Neural crest cell (in vitro differentiated cells): Measurements from ENCODE around the gene GNG5. TPM values are rescaled to one million over a fixed set of nuclear protein-coding genes. Genes with fewer than 3 reads are reported as not detected.
"Not testable (repeated sequence)": the region's sequence is repeated elsewhere in the genome, so short reads cannot be mapped to it uniquely, and the experiment has no call there.

Experiments
- DNase-seq: peaks from one replicate; pipeline ENCODE4 v3.0.0; 2021; ENCODE audit warnings: low read depth, mixed read lengths, low spot score
- H3K27ac Mint-ChIP-seq: one replicate; pipeline ENCODE4 v1.8.0; 2021; ENCODE audit warnings: mild to moderate bottlenecking, mixed read lengths; ENCODE audit not compliant: unreplicated experiment
- H3K27me3 Mint-ChIP-seq: 2 replicates; pipeline ENCODE4 v1.8.0; 2021; ENCODE audit warnings: low read depth, mild to moderate bottlenecking, mixed read lengths
- H3K36me3 Mint-ChIP-seq: 2 replicates; pipeline ENCODE4 v1.8.0; 2021; ENCODE audit warnings: low read depth, mild to moderate bottlenecking, mixed read lengths
- H3K4me1 Mint-ChIP-seq: 2 replicates; pipeline ENCODE4 v1.8.0; 2021; ENCODE audit warnings: mixed read lengths
- H3K4me3 Mint-ChIP-seq: one replicate; pipeline ENCODE4 v1.8.0; 2021; ENCODE audit warnings: mild to moderate bottlenecking, mixed read lengths
- H3K9me3 Mint-ChIP-seq: 2 replicates; pipeline ENCODE4 v1.8.0; 2021; ENCODE audit warnings: mixed read lengths
- total RNA-seq: library from RNA; stranded (reverse); gene quantifications from 2 replicates; pipeline ENCODE4 v1.2.1, GENCODE V29; 2021
- TF ChIP-seq, protein P1 (sequence below): fragments of 200-600 bp; sonication (generic); conservative IDR thresholded peaks from 2 replicates; pipeline ENCODE4 v1.5.0; 2021; ENCODE audit warnings: antibody characterized with exemption, mild to moderate bottlenecking

GNG5 gene
- total RNA-seq, 1 donor from 2014 or later: 123 TPM

- DNase-seq: no peak
- Mint-ChIP-seq H3K27ac (no peak overlapping the region), H3K36me3 (peaks cover 20% of the 10 kb centered on the region), H3K27me3 (no peaks in the 10 kb centered on the region), H3K9me3 (peaks cover 10% of the 10 kb centered on the region), H3K4me1 (peaks cover 15% of the 10 kb centered on the region), H3K4me3 (peak overlapping the region; percentile 52)
- TF ChIP-seq, protein P1, sequence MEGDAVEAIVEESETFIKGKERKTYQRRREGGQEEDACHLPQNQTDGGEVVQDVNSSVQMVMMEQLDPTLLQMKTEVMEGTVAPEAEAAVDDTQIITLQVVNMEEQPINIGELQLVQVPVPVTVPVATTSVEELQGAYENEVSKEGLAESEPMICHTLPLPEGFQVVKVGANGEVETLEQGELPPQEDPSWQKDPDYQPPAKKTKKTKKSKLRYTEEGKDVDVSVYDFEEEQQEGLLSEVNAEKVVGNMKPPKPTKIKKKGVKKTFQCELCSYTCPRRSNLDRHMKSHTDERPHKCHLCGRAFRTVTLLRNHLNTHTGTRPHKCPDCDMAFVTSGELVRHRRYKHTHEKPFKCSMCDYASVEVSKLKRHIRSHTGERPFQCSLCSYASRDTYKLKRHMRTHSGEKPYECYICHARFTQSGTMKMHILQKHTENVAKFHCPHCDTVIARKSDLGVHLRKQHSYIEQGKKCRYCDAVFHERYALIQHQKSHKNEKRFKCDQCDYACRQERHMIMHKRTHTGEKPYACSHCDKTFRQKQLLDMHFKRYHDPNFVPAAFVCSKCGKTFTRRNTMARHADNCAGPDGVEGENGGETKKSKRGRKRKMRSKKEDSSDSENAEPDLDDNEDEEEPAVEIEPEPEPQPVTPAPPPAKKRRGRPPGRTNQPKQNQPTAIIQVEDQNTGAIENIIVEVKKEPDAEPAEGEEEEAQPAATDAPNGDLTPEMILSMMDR: no peak
These were observed 2.1 kb upstream of the GNG5 start for GRCh38 chr1:84508510-84508909.

DNA sequence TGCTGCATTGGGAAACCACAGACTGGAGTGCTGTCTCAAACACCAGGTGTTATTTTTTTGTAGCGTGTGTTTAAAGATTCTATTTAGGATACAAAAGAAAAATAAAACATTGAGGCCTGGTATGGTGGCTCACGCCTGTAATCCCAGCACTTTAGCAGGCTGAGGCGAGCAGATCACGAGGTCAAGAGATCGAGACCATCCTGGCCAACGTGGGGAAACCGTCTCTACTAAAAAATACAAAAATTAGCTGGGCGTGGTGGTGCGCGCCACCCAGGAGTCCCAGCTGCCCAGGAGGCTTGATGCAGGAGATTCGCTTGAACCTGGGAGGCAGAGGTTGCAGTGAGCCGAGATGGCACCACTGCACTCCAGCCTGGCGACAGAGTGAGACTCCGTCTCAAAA lies 1.5 kb upstream of the GNG5 start:
- peaks cover 10% of the 10 kb centered on the region for H3K9me3 Mint-ChIP-seq
- H3K4me1 Mint-ChIP-seq: peaks cover 21% of the 10 kb centered on the region
- not testable (repeated sequence) for H3K4me3 Mint-ChIP-seq, H3K27ac Mint-ChIP-seq, H3K27me3 Mint-ChIP-seq, DNase-seq
- H3K36me3 Mint-ChIP-seq: peaks cover 20% of the 10 kb centered on the region

DNA sequence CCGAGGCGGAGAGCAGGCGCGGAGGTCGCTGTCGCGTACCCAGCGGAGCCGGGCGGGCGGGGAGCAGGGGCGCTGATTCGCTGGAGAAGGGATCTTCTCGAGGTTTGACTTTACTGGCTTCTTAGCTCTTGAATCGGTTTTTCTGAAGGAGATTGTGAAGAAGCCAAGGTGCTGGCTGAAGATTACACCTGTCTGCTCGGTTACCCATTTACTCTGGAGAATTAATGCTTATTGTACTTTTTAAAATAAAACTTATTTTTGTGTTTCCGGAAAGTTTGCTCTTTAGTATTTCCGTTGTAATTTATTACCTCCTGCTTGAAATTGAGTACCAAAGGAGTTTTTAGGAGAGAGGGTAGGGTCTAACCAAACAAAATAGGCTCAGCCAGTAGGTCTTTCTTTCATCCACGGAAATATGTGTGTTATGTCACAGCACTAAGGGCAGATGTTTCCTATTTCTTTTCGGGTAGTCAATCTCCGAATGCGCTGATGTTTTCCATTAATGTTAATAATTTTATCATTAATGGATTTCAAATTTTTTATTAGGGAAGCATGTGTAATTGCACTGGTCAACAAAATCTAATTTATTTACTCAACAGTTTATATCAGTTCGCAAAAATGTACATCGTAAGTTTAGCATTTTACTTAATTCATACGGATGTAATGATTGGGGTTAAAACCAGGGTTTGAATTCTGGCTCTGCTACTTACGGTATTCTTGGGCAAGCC lies 510 bp upstream of the GNG5 start:
- Mint-ChIP-seq H3K4me1 (peaks cover 22% of the 10 kb centered on the region), H3K27ac (peak overlapping the region; percentile 98), H3K9me3 (peaks cover 10% of the 10 kb centered on the region), H3K36me3 (peaks cover 20% of the 10 kb centered on the region), H3K4me3 (peak overlapping the region; percentile 95), H3K27me3 (no peaks in the 10 kb centered on the region)
- no peak for DNase-seq
- TF ChIP-seq, protein P1: no peak

- TF ChIP-seq, protein P1: no peak
- peak overlapping the region; percentile 98 for H3K27ac Mint-ChIP-seq
- H3K4me3 Mint-ChIP-seq: peak overlapping the region; percentile 95
- H3K9me3 Mint-ChIP-seq: peaks cover 8% of the 10 kb centered on the region
- peaks cover 21% of the 10 kb centered on the region for H3K36me3 Mint-ChIP-seq
- no peak for DNase-seq
- no peaks in the 10 kb centered on the region for H3K27me3 Mint-ChIP-seq
- H3K4me1 Mint-ChIP-seq: peaks cover 31% of the 10 kb centered on the region
These were observed 834 bp downstream of the GNG5 start for GRCh38 chr1:84505493-84506001.

DNA sequence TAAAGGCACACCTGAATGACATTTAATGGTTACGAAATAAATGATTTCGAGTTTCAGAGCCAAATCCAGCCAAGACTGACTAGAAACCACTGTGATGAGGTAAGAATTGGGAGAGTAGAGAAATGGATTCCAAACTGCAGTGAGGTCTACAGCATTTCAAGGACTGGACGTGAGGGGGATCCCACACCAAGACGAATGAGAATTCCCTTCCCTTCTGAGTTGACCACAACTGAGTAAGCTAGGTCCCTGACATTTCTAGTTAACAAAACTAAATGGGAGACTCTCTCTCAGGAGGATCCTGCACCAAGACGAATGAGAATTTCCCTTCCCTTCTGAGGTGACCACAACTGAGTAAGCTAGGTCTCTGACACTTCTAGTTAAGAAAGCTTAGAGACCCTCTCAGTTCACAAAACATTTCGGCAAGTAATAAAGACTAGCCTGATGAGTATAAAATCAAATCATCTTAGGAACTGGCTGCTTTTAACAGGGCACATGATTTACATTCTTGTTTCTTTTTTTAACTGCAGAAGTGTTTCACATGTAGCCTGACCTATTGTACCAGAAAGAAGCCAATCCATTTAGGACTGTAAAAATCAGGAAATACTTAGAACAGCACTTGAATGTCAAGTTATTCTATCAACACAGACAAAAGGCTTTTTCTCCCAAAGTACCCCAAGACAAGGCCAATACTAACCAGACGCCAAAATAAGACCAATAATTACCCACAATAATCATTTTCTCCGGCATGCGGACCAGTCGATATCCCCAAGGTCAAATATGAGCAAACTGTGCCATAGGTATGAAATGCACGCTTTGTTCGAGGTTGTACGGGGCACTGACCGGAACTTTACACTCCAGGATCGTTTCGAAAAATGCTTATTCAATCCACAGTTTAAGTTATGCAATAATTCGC lies 1.5 kb downstream of the GNG5 start:
- Mint-ChIP-seq H3K27ac (peak overlapping the region; percentile 97), H3K9me3 (peaks cover 6% of the 10 kb centered on the region), H3K4me3 (peak overlapping the region; percentile 95), H3K4me1 (peaks cover 31% of the 10 kb centered on the region), H3K27me3 (no peaks in the 10 kb centered on the region), H3K36me3 (peaks cover 18% of the 10 kb centered on the region)
- TF ChIP-seq, protein P1: no peak
- DNase-seq: no peak
